Upper lobe of left lung (tissue), 6 donors: Measurements from ENCODE around the gene PDLIM1. TPM values are rescaled to one million over a fixed set of nuclear protein-coding genes. Genes with fewer than 3 reads are reported as not detected.

Source experiments
- ATAC-seq, 2 donors: fragments of 200-7000 bp; cut with Tn5 transposase; one replicate each; pipeline ENCODE4 v1.9.1; 2022; ENCODE audit warnings: mild to moderate bottlenecking in 2 of 2, moderate library complexity in 2 of 2; ENCODE audit not compliant: low FRiP score in 2 of 2
- DNase-seq, 2 donors: peaks; one replicate each; pipeline ENCODE4 v3.0.0-alpha.2; 2019 to 2020
- H3K27ac ChIP-seq, 4 donors: fragments of 200-600 bp; sonication (generic); one replicate each; pipeline ENCODE4 v1.5.1; 2016 to 2019
- H3K27me3 ChIP-seq, 4 donors: fragments of 200-600 bp; sonication (generic); one replicate each; pipeline ENCODE4 v1.5.1; 2017 to 2019
- H3K36me3 ChIP-seq, 4 donors: fragments of 200-600 bp; sonication (generic); one replicate each; pipeline ENCODE4 v1.5.1; 2016 to 2019
- H3K4me1 ChIP-seq, 4 donors: fragments of 200-600 bp; sonication (generic); one replicate each; pipeline ENCODE4 v1.5.1; 2018 to 2019
- H3K4me3 ChIP-seq, 4 donors: fragments of 200-600 bp; sonication (generic); one replicate each; pipeline ENCODE4 v1.5.1; 2017 to 2019; ENCODE audit warnings: mild to moderate bottlenecking in 2 of 4, moderate library complexity in 1 of 4
- H3K9me3 ChIP-seq, 4 donors: fragments of 200-600 bp; sonication (generic); one replicate each; pipeline ENCODE4 v1.5.1; 2018 to 2019
- CTCF ChIP-seq, 6 experiments: fragments of 450-650 bp in 4 of 6; fragments of 200-600 bp in 2 of 6; sonication (generic) in 2 of 6; IDR thresholded peaks; one replicate each; pipeline ENCODE4 v1.5.1; 2016 to 2019; ENCODE audit warnings: antibody characterized with exemption in 6 of 6
- EP300 ChIP-seq, 4 donors: sonication (generic); formaldehyde crosslinking; IDR thresholded peaks; one replicate each; pipeline ENCODE4 v1.5.1; 2017; ENCODE audit warnings: antibody characterized with exemption in 4 of 4, control low read depth in 2 of 4
- POLR2A ChIP-seq, 4 donors: fragments of 450-650 bp; IDR thresholded peaks; one replicate each; pipeline ENCODE4 v1.5.1; 2016 to 2017; ENCODE audit warnings: antibody characterized with exemption in 4 of 4, mild to moderate bottlenecking in 2 of 4
- POLR2AphosphoS5 ChIP-seq, 2 donors: sonication (generic); formaldehyde crosslinking; IDR thresholded peaks; one replicate each; pipeline ENCODE4 v1.5.1; 2017; ENCODE audit warnings: antibody characterized with exemption in 2 of 2
- WGBS, 2 donors: methylation state at CpG; one replicate each; pipeline ENCODE4 v1.1.5; 2017 to 2018; 5-methylcytosine and 5-hydroxymethylcytosine counted together
- total RNA-seq, 6 donors: library from RNA; depleted of rRNA in 4 of 6; stranded (reverse); fragments of >200 nt in 4 of 6; gene quantifications; one replicate each; pipeline versions ENCODE4 v1.1.0 to v1.2.1, GENCODE V29; 2016 to 2021
- donor health status: DM: no; HTN: no; CAD: no; lungs with moderate emphysema.
- donor health status: DM: no; HTN: yes; CAD: no; lungs with severe emphysema.

The PDLIM1 gene
- total RNA-seq, 6 donors from 2014 or later = 78.6 to 239 (median 178) TPM

GRCh38 chr10:95295031-95295755 lies 4.4 kb upstream of the PDLIM1 start:
- no peaks in the 10 kb centered on the region for H3K36me3 ChIP-seq
- 3 to 5% methylated on average over 25 to 33 of the region's 39 CpGs for WGBS, 2 donors
- peak overlapping the region in 3 of 4 donors; percentile 36 to 49 (median 42) for H3K4me3 ChIP-seq
- H3K9me3 ChIP-seq = no peaks in the 10 kb centered on the region
- H3K27me3 ChIP-seq = no peaks in the 10 kb centered on the region
- peak overlapping the region; percentile 23 to 65 (median 58) for H3K27ac ChIP-seq
- no peak for TF ChIP-seq POLR2AphosphoS5 (IDR thresholded peaks at IDR 0.05)
- no peak for TF ChIP-seq CTCF (IDR thresholded peaks at IDR 0.05)
- TF ChIP-seq POLR2A (IDR thresholded peaks at IDR 0.05) = peak in 1 of 4 donors; percentile 41
- ATAC-seq (peak; percentile 36 to 54), DNase-seq (peak; percentile 75 to 91)
- H3K4me1 ChIP-seq = peaks cover 5 to 24% (median 10%) of the 10 kb centered on the region in 4 donors

- no peaks in the 10 kb centered on the region for H3K9me3 ChIP-seq
- WGBS, 2 donors = 89 to 94% methylated on average over 3 of the region's 3 CpGs
- H3K36me3 ChIP-seq = no peaks in the 10 kb centered on the region
- no peak for TF ChIP-seq EP300 (IDR thresholded peaks at IDR 0.05)
- TF ChIP-seq POLR2A (IDR thresholded peaks at IDR 0.05) = no peak
- no peak for TF ChIP-seq POLR2AphosphoS5 (IDR thresholded peaks at IDR 0.05)
- no peak for TF ChIP-seq CTCF (IDR thresholded peaks at IDR 0.05)
- no peaks in the 10 kb centered on the region for H3K27me3 ChIP-seq
- DNase-seq = no peak
- ATAC-seq = no peak
- no peak overlapping the region for H3K27ac ChIP-seq
- no peak overlapping the region for H3K4me3 ChIP-seq
- H3K4me1 ChIP-seq = peaks cover 5 to 39% (median 16%) of the 10 kb centered on the region in 4 donors
Measured at GRCh38 chr10:95293631-95294030, 2.8 kb upstream of the PDLIM1 start.

- no peak for ATAC-seq
- Histone ChIP-seq H3K9me3 (no peaks in the 10 kb centered on the region), H3K36me3 (no peaks in the 10 kb centered on the region), H3K27me3 (no peaks in the 10 kb centered on the region), H3K4me3 (peak overlapping the region; percentile 30 to 94 (median 76)), H3K4me1 (peaks cover 23 to 59% (median 36%) of the 10 kb centered on the region in 4 donors), H3K27ac (peak overlapping the region; percentile 93 to 98 (median 95))
- DNase-seq = no peak
- TF ChIP-seq POLR2A (IDR thresholded peaks at IDR 0.05) (no peak), POLR2AphosphoS5 (IDR thresholded peaks at IDR 0.05) (no peak), CTCF (IDR thresholded peaks at IDR 0.05) (no peak), EP300 (IDR thresholded peaks at IDR 0.05) (no peak)
- 68 to 71% methylated on average over 15 to 19 of the region's 19 CpGs for WGBS, 2 donors
Measured at GRCh38 chr10:95291365-95292039, 699 bp upstream of the PDLIM1 start.

- no peak for DNase-seq
- Histone ChIP-seq H3K4me1 (peaks cover 37 to 56% (median 40%) of the 10 kb centered on the region in 4 donors), H3K27me3 (no peaks in the 10 kb centered on the region), H3K4me3 (peak overlapping the region; percentile 62 to 94 (median 82)), H3K36me3 (no peaks in the 10 kb centered on the region), H3K27ac (peak overlapping the region; percentile 93 to 98 (median 95)), H3K9me3 (no peaks in the 10 kb centered on the region)
- 21 to 28% methylated on average over 13 to 14 of the region's 14 CpGs for WGBS, 2 donors
- ATAC-seq = no peak
- TF ChIP-seq POLR2A (IDR thresholded peaks at IDR 0.05) (peak in 1 of 4 donors; percentile 29), EP300 (IDR thresholded peaks at IDR 0.05) (no peak), CTCF (IDR thresholded peaks at IDR 0.05) (peak in 1 of 6 experiments; percentile 14), POLR2AphosphoS5 (IDR thresholded peaks at IDR 0.05) (no peak)
Measured at GRCh38 chr10:95289921-95290421, 832 bp downstream of the PDLIM1 start.
